GM21526 (cell line): ENCODE results near the gene OR2Y1.
"Not testable (repeated sequence)": the region's sequence is repeated elsewhere in the genome, so short reads cannot be mapped to it uniquely, and the experiment has no call there.

Source experiments
- ATAC-seq: cut with Tn5 transposase; IDR thresholded peaks from one replicate; pipeline ENCODE4 v1.9.1; 2021; ENCODE audit warnings: moderate library complexity; ENCODE audit not compliant: unreplicated experiment, low FRiP score

The OR2Y1 gene

GRCh38 chr5:180739958-180740357 is at the start of gene OR2Y1:
TSS of gene OR2Y1 (minus strand) at chr5:180740058. CDS start at chr5:180740058, 0 bp downstream.
- ATAC-seq = no peak

- not testable (repeated sequence) for ATAC-seq
Observed at GRCh38 chr5:180788651-180789410, 49.0 kb upstream of the OR2Y1 start.

- ATAC-seq = no peak
Observed at GRCh38 chr5:180787711-180788431, 48.0 kb upstream of the OR2Y1 start.

- no peak for ATAC-seq
Observed at GRCh38 chr5:180786531-180787398, 46.9 kb upstream of the OR2Y1 start.

- ATAC-seq = no peak
Observed at GRCh38 chr5:180785794-180786221, 46.0 kb upstream of the OR2Y1 start.

GRCh38 chr5:180785121-180785781 is 45.4 kb upstream of the OR2Y1 start:
- no peak for ATAC-seq

- ATAC-seq = peak; percentile 74
Observed at GRCh38 chr5:180784497-180785097, 44.7 kb upstream of the OR2Y1 start.

- no peak for ATAC-seq
Observed at GRCh38 chr5:180783340-180784052, 43.6 kb upstream of the OR2Y1 start.

GRCh38 chr5:180782748-180783147 is 42.9 kb upstream of the OR2Y1 start:
- no peak for ATAC-seq

GRCh38 chr5:180781900-180782326 is 42.1 kb upstream of the OR2Y1 start:
- ATAC-seq = not testable (repeated sequence)

- no peak for ATAC-seq
Observed at GRCh38 chr5:180779985-180780610, 40.2 kb upstream of the OR2Y1 start.

GRCh38 chr5:180777475-180777874 is 37.6 kb upstream of the OR2Y1 start:
- no peak for ATAC-seq

GRCh38 chr5:180776376-180776775 is 36.5 kb upstream of the OR2Y1 start:
- ATAC-seq = no peak

- no peak for ATAC-seq
Observed at GRCh38 chr5:180775624-180776023, 35.8 kb upstream of the OR2Y1 start.

- no peak for ATAC-seq
Observed at GRCh38 chr5:180771839-180772238, 32.0 kb upstream of the OR2Y1 start.

- no peak for ATAC-seq
Observed at GRCh38 chr5:180769821-180770220, 30.0 kb upstream of the OR2Y1 start.

- no peak for ATAC-seq
Observed at GRCh38 chr5:180755601-180756000, 15.7 kb upstream of the OR2Y1 start.

- no peak for ATAC-seq
Observed at GRCh38 chr5:180744253-180744652, 4.4 kb upstream of the OR2Y1 start.

GRCh38 chr5:180742727-180743126 is 2.9 kb upstream of the OR2Y1 start:
- no peak for ATAC-seq
